Mesenteric fat pad (tissue), 1 donor: Measurements from ENCODE around the gene ALDH1A3. TPM values are rescaled to one million over a fixed set of nuclear protein-coding genes. Genes with fewer than 3 reads are reported as not detected.

Source experiments
- DNase-seq: peaks from one replicate; pipeline ENCODE4 v3.0.0-alpha.2; 2020; ENCODE audit warnings: low spot score
- total RNA-seq: library from RNA; stranded (reverse); fragmentation: NEBNext Ultra II Directional; extraction: Animal tissue kit (Norgen Biotek cat#: 25700); gene quantifications from one replicate; pipeline ENCODE4 v1.2.1, GENCODE V29; 2021
- donor health status: DM: yes; HTN: yes; CAD: no.

The ALDH1A3 gene
- total RNA-seq, 1 donor from 2014 or later: 194 TPM

GRCh38 chr15:100858294-100858693 lies 21.3 kb upstream of the ALDH1A3 start:
- DNase-seq: no peak

GRCh38 chr15:100859970-100860828 lies 19.4 kb upstream of the ALDH1A3 start:
- peak; percentile 76 for DNase-seq

DNA sequence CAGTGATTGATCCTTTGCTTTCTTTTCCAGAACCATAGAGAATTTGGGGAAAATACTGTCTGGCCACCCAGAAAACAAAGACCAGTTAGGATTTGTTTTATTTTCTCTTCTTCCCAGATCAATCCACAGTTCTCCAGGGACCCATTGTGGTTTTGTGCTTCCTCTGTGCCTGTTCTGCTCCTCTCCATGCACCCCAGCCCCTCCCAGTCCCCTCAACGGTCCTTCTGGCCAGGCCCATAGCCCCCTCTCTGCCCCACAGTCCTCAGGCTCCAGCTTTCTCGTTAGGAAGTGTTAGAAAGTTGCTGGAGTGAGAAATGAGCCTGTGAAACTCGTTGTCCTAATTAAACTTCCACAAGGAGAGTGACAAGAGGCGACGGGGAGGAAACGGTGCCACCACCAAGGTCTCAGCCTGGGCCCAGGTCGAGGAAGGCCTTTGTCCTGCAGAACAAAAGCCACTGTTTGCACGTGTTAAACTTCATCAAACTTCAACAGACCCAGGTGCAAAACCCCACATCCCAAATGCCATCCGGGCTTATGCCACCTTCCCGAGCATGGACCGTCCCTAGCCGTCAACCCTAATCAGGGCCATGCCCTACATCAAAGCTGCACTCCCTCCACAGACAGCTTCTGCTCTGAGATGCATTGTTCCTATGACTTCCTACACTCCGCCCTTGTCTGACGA lies 18.7 kb upstream of the ALDH1A3 start:
- peak; percentile 28 for DNase-seq

GRCh38 chr15:100861511-100861991 lies 18.1 kb upstream of the ALDH1A3 start:
- DNase-seq: peak; percentile 88

GRCh38 chr15:100862162-100862561 lies 17.5 kb upstream of the ALDH1A3 start:
- DNase-seq: peak; percentile 8

DNA sequence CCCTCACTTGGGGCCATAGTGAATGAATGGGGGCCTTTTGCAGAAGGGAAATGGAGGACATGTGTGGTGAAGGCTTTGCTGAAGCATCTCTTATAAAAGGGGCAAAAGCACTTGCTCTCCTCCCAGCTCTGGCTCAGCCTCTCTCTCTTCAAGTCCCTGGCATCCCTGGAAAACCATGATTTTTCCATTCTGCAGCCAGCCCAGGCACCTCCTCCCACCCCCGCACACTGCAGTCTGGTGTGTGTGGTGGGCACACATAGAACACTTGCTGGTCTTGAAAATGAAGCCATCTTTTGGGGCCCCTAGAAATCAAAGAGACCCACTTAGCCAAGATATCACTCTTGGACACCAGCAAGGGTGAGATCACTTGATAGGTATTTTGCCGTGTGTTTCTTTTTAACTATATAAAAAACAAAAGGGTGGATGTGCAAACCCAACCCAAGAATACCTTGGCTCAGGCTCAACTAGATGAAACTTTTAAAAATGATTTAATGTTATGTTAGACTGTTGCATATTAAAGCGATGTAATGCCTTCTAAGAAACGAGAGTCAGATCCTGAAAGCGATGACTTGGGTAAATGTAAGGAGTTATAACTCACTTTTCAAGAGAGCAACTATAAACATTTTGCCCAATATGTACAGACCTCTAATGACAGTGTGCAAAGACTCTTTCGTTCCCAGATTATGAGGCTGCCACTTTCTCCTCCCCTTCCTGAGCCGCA lies 16.4 kb upstream of the ALDH1A3 start:
- no peak for DNase-seq

DNA sequence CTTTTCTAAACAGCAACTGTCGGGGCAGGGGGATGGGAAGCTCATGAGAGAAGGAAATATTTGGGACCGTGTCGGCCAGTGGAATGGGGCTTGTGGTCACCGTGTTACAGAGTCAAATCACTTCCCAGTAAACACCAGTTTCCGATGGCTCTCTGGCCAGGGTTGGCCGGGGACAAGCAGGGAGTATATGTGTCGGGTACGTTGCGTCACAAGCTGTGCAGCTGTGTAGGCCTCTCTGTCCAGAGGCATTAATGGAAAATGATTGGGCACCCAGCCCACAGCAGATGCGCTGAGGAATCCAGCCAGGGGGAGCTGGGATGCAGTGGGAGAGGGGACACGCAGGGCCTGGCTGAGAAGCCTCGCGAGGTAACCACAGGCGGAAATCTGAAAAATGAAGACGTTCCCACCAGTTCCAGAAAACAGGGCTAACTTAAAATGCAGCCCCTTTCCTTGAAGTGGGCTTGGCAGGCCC lies 15.8 kb upstream of the ALDH1A3 start:
- peak; percentile 88 for DNase-seq

DNA sequence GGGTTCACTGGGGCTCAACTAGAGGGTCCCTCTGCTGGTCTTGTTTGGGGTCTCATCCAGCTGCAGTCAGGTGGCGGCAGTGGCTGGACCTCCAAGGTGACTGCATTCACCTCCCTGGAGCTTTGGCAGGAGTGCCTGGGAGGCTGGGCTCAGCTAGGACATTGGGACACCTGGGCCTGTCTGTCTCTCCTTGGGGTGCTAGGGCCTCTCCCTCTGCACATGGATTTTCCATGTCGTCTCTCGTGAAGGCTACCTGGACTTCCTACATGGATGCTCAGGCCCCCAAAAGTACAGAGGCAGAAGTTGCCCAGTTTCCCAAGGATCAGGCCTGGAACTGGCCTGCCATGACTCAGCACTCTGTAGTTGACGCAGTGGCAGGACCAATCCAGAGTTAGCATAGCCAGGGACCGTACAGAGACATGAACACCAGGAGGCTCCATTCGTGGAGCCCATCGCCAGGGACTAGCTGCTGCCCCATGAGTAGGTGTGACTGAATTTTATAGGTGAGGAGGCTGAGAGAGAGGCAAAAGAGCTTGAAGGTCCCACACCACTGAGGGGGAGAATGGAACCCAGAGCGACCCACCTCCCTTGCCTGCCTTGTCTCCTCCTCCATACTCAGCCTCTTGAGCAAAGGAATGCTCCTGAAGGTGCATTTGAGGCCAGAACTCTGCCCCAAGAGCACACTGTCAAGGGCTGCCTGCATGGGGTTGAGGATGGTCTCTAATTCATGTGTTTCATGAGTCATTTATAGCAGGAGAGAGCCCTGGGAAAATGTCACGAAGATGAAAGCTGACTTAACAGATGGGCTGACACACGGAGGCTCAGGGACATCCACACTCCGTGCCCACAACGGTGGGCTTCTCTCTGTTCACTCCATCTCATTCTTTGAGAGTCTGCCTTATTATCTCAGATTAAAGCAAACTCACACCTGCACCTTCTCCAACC lies 13.0 kb upstream of the ALDH1A3 start:
- DNase-seq: no peak

GRCh38 chr15:100867433-100867832 lies 12.2 kb upstream of the ALDH1A3 start:
- DNase-seq: no peak

GRCh38 chr15:100869151-100869999 lies 10.3 kb upstream of the ALDH1A3 start:
- DNase-seq: no peak

DNA sequence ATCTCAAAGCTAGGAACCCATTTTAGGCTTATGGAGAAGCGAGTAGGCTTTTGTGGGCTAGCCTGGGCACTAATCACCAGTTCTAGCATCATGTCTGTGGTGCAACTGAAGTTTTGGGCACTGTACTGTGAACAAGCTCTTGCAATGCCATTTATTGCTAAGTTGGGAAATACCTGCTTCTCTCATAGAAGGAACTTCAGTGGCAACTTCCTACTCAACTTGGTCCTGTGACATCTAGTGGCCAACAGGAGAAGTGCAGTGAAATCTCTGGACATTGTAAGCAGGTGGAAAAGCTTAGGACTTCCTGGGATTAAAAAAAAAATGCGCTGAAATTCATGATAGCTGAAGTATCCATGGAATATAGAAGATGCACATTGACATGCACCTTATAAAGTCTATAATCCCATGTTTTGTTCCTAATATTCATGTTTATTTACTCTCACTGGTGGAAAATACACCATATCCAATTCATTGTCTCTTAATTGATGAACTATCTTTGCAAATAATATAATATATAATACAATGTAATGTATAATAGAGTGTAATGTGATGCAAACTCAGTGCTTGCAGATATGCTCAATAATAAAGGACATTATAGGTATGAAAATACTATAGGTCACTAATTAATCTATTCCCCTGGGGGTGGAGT lies 6.5 kb upstream of the ALDH1A3 start:
- no peak for DNase-seq

- no peak for DNase-seq
Measured at GRCh38 chr15:100875495-100875894, 4.1 kb upstream of the ALDH1A3 start.

DNA sequence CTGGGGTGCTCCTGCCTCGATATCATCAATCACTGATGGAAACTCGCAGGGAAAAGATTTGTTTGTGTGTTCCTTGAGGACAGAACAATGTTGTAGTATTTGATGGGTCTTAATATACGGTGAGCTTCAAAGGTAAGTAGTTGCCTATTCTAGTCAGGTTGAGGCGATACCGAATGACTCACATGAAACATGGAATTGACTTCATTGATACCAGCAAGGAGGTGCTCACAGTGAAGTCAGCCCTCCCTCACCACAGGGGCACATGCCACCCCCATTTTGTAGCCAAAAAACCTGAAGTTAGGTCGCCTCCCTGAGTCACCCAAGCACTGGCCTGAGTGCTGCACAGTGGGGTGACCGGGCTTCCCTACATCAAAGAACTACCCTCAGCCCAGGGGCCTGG lies 3.7 kb upstream of the ALDH1A3 start:
- DNase-seq: no peak

DNA sequence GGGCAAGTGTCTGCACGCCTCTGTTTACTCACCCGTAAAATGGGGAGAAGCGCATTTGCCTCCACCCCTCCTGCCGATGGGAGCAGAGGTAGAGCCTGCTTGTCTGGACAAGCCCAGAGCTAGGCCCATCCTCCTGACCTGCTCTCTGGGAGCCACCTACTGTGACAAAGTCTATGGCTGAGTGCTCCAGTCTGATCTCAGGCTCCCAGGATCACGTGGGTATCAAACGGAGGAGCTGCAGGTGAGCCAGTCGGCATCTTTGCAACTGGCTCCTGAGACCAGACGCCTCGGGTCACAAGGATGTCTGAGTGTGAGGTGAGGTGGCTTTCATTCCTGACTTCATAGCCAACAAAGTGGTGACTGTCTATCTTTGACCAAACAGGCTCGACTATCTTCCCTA lies 2.1 kb upstream of the ALDH1A3 start:
- DNase-seq: no peak

- no peak for DNase-seq
Measured at GRCh38 chr15:100878130-100878529, 1.5 kb upstream of the ALDH1A3 start.

GRCh38 chr15:100878648-100879047 lies 983 bp upstream of the ALDH1A3 start:
- DNase-seq: no peak

DNA sequence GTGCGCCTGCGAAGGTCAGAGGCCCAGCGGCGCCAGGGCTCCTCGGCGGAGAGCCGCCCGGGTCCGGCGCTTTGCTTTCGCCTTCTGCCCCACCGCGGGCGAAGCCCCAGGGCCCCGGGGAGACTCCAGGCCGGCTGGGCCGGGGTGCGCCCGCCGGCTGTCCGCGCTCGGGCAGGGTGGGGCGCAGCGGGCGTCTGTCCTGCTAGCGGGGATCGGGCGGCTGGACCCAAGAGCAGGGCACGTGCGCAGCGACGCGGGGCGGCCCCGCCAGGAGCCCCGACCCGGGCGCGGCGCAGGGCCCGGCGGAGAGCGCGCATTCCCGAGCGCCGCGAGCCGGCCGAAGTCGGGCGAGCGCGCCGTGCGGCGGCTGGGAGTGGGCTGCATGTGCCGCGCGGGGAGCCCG lies 569 bp upstream of the ALDH1A3 start:
- DNase-seq: no peak

- DNase-seq: peak; percentile 87
Measured at GRCh38 chr15:100880139-100880896, 687 bp downstream of the ALDH1A3 start.
